ENCODE results near the gene BLNK.
"Not testable (repeated sequence)": the region's sequence is repeated elsewhere in the genome, so short reads cannot be mapped to it uniquely, and the experiment has no call there.

The BLNK gene

DNA sequence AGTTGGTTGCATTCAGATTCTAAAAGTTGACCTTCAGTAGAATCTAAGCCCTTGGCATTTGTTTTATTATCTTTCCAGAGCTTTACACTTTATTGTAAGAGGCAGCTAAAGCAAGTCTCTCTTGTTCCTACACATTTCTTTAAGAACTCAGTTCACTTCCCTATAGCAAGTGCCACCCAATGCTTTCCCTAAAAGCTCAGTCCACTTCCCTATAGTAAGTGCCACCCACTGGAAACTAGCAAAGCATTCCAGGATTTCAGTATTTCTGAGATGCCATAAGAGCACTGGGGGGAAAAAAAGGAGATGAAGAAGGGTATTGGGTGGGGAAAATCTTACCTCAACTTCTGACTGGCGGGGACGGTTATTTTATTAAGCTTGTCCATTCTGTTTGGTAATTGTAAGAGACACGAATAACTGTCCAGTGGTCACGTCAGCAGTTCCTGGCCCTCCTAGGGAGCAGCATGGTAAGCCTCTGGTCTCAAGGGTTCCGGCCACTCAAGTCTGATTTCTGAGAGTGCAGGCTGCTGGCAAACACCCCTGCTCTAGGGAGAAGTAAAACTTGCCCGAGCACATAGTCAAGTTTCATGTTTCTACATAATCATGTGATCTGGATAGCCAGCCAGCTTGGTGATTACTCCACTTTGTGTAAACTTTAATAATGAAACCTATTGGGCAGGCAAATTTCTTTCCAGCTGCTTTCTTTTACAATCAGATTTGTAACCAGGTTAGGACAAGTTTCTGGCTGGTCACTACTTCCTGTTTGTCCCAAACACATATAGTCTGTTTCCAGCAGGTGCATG, at the start of gene BLNK:
TSS of gene BLNK (minus strand) at position 554 of the 800 bp plus-strand sequence. CDS start at position 383, 171 bp downstream.
- DNase-seq (ENCODE audit: low read depth in 2 of 2), result no peak

DNA sequence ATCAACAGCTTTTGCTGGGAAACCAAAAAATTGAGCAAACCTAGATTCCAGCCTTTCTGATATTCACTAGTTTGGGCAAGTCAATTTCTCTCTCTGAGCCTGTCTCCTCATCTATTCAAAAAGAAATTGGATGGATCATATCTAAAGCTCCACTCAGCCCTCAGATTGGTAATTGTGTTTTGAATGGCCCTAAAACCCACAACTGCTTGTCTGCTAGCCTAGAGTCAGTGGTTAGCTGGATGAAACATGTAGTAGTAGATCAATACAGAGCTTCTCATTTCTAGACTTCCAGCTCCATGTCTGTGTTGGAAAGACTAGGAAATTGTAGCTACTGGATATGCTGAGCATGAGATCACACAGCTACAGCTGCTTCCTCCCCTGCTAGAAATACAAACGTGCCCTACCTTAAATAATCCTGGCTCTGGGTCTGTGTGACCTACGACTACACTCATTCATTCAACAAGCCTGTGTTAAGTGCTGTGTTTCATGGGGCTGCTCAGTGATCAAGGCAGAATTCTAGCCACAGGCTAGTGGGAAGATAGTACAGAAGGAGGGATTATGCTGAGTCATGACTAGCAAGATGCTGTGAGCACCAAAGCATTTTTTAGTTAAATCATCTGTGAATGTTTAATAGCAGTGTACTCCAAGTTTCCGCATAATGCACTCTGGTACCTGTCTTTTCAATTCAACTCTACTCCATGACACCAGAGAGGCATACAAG, 48.5 kb upstream of the BLNK start:
- no peak for DNase-seq (ENCODE audit: low read depth in 2 of 2)

DNA sequence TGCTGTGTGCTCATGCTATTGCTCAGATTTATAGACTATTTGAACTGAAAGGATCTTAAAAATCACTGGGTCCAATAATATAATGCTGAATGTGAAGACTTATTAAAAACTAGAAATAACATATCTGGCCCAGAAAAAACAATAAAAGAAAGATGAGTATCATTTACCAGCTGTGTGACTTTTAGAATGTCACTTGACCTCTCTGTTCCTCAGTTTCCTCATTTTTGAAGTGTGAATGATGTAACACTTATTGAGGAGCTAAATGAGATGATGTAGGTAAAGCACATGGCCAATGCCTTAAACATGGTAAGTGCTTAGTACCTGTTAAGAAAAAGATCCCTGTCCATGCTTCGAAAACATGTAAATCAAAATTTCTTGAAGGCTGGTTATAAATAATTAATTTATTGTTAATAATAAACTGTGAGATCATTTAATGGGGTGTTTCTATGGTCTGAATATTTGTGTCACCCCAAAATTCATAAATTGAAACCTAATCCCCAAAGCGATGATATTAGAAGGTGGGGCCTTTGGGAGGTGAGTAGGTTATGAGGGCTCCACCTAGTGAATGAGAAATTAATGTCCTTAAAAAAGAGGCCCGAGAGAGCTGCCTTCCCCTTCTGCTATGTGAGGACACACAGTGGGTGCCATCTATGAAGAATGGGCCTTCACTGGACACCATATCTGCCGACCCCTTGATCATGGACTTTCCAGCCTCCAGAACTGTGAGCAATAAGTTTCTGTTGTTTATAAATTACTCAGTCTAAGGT, 45.9 kb upstream of the BLNK start:
- no peak for DNase-seq (ENCODE audit: low read depth in 2 of 2)

DNA sequence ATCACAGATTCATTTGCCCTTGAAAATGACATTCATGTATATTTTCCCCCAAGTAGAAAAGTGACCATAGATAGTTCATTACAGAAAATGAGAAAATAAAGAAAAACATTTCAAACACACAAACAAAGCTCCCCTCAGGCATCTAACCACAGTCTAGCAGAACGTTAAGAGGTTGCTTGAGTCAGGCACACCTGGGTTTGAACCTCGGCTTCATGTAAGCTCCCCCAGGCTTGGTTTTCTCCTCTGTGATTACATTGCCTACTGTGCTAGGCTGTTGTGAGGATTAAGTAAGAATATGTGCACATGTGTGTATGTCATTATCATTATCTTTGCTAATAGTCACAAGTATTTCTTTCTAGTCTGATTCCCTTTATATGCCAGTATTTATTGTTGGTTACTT, 42.0 kb upstream of the BLNK start:
- DNase-seq (ENCODE audit: low read depth in 2 of 2), result no peak

DNA sequence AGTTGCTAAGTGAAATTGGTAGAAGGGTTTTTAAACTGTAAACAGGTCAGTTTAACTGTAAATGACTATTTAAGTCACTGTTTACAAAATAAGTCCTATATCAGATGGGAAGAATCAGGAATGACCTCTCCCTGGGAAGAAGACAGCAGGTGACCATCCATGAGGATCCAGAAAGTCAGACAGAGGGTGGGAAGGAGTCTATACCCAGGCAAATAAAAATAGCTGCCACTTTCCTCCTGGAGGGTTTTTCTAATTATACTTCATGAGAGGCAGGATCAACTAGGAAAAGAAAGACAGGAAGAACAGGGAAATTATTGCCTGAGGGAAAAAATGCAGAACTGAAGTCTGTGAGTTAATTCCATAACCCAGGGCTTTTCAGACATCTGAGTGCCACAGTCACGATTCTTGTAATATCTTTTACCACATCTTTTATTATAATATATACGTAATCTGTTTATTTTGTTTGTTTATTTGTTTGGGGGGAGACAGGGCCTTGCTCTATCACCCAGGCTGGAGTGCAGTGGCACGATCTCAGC, 39.9 kb upstream of the BLNK start:
- DNase-seq (ENCODE audit: low read depth in 2 of 2), result no peak

DNA sequence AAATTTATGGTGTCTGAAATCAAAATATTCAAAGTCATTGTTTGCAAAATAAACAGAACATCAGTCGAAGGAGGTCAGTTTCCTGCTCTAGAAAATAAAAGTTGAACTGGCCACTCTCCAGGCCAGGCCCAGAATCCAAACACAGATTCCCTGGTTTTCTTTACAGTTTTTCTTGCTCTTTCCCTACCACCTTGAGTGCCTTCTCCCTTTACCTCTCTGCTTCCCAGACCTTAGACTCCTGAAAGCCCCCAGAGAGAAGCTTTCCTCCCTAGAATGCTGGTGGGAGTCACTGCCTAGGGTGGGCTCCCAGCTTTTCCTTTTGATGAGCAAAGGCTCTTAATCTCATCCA, 38.9 kb upstream of the BLNK start:
- no peak for DNase-seq (ENCODE audit: low read depth in 2 of 2)

DNA sequence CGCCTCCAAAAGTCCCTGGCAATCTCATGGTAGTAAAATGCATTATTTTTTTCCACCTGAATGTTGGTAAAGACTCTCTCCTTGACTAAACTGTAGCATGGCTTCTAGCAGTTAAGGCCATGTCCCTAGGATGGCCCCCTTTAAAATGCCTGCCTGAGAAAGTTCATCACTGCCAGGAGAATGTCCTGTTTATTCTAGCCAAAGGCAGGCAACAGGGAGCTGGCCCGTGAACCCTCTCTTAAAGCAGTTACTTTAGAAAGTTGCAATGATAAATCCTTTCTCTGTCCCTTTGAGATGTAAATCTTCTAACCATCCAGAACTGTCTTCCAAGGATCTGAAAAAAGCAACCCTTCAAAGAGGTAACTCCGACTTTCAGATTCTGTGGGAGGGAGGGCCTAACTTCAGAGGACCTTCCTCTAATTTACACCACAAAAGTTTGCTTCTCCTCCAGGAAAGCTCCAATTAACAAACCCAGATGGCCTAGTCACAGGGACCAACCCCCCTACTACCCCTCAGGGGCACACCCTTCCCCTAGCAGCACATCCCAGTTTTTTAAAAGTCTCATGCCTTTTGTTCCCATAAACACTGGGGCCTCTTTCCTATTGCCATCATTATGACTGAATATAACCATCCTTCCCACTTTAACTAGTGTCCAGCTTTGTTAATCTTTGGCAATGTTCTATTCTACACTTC, 38.4 kb upstream of the BLNK start:
- DNase-seq (ENCODE audit: low read depth in 2 of 2), result no peak

DNA sequence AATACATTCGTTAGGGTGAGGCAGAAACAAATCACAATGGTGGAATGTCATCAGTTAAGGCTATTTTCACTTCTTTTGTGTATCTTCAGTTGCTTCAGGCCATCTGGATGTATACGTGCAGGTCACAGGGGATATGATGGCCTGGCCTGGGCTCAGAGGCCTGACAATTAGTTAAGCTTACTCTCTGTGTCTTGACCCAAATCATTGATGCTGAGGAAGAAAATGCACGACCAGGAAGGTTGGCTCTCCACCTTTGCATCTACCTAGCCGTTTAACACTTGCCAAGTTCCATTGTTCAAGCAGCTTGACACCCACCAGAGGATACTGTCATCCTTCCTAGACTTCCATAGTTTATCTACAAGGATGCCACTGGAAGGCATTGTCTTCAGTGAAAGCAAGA, 37.5 kb upstream of the BLNK start:
- DNase-seq (ENCODE audit: low read depth in 2 of 2), result not testable (repeated sequence)

DNA sequence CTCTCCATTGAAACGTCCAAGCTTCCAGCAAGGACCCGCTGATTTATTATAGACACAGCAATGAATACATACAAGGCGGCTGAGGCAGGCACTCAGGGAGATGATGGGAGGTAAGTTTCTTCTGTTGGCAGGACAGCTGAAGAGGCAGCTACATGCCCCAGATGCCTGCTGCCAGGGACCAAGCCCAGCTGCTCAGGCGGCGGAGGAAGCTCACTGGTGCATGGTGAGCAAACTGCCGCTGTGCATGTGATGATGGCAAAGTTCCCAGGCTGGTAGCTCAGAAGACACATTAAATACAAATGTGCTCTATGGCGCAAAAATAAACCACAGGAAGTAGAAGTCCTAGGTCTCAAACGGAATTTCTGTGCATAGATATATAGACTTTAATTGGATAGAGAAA, 35.1 kb upstream of the BLNK start:
- DNase-seq (ENCODE audit: low read depth in 2 of 2), result no peak

DNA sequence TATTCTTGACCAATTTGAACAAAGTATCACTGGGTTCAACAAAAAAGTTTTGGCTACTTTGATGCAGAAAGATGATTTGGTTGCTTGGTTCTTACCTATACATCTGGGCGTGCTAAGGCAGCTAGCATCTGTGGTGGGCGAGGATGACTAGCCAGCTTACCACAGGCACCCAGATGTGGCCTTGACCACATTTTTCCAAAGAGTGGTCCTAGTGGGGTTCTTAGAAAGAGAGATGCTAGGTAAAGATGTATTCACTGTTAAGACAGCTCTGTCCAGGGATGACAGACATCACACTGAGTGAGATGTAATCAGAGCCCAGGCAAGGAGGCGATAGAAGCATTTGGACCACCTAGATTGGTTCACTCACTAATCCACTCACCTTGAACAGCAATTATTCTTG, 33.6 kb upstream of the BLNK start:
- no peak for DNase-seq (ENCODE audit: low read depth in 2 of 2)

DNA sequence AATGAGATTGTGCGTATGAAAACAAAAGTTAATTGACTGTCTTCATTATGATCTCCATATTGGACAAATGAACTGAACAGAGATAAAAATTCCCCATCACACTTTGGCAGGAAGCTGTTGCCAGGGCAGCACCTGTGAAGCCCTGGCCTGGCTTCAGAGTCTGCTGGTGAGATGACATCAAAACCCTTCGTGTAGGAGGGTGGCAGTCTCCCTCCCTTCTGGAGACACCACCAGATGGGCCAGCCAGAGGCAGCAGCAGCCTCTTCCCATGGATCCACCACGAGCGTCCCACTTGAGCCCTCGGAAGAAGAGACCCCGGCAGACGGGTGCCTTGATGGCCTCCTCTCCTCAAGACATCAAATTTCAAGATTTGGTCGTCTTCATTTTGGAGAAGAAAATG, 32.9 kb upstream of the BLNK start, which contains the start of gene DNTT:
TSS of gene DNTT (plus strand) at position 205 of the 400 bp plus-strand sequence. CDS start at position 269, 64 bp downstream.
- no peak for DNase-seq (ENCODE audit: low read depth in 2 of 2)

DNA sequence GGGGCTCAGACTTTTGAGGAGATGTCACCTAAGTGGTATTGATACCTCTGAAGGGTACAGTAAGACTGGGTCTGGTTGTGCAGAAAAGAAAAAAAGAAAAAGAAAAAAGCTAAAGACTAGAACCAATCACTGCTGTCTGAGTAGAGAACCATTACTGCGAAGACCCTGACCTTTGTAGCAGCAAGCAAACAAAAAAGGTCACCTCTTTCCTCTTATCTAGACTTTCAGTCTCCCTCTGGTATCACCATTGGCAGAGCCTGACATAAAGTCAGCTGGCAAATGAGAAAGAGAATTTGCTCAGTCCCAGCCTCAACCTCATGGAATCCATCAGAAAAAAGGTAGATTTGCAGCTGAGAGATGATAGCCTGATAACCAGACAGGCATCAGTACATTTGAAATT, 30.2 kb upstream of the BLNK start:
- no peak for DNase-seq (ENCODE audit: low read depth in 2 of 2)

DNA sequence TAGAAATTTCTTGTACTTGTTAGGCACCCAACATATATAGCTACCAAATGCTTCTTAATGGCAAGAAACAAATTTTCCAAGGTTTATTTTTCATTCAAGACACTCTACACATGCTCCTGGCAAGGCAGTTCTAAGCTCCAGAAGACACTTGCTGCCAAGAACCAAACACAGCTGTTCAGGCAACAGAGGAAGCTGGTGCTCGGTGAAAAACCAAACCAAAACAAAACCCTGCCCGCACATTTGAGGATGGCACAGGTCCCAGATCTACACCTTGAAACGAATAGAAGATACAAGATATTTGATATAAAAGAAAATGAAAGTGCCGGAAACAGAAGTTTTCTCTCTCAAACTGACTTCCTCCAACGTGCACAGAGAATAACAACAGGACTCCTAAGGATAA, 28.0 kb upstream of the BLNK start:
- no peak for DNase-seq (ENCODE audit: low read depth in 2 of 2)

DNA sequence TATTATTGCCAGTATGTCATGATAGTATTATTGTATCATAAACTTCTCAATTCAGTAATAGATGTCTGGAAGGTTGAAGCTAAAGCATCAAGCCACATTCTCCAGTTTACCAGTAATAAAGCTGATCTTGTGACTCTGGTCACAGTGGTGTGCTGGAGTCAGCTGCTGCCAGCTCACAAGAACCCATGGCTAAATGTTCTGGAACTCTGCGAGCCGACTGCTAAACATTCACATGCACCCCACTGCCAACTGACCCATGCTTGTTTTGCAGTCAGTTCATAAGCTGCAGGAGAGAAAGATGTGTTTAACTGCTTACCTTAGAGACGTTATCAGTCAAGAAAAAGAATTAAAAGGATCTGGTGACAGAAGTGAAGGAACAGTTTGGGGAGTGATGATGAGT, 27.0 kb upstream of the BLNK start:
- DNase-seq (ENCODE audit: low read depth in 2 of 2), result no peak

DNA sequence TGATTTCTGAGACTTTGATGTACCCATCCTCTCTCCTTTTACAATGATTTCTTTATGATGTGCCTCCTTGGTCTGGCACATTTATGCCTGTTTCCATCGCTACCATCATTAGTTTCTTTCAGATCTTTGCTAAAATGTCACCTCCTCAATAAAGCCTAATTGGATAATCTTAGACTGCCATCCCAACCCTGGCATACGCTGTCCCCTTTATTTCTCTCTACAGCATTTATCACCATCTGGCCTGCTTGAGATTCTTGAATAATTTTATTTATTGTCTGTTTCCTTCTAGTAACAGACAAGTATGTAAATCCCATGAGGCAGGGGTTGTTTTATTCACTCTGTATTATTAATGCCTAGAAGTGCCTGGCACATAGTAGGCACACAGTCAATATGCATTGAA, 26.1 kb upstream of the BLNK start:
- no peak for DNase-seq (ENCODE audit: low read depth in 2 of 2)

DNA sequence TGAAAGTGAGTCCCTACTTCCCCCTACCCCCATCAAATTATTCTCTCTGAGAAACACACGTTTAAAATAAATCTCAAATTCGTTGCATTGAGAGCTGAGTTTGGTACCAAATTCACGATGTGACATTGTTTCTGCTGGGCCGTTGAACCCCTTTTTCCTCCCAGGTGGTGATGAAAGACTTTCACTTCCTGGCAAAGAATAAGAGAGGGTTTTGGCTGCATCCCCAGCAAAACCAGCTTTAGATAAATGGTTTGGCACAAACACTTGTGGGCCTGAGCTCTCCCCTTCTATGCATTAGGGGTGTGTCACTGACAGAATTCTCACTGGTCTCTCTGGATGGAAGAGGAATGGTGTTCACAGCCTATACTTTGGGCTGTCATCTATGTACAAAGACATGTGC, 24.1 kb upstream of the BLNK start:
- DNase-seq (ENCODE audit: low read depth in 2 of 2), result no peak

DNA sequence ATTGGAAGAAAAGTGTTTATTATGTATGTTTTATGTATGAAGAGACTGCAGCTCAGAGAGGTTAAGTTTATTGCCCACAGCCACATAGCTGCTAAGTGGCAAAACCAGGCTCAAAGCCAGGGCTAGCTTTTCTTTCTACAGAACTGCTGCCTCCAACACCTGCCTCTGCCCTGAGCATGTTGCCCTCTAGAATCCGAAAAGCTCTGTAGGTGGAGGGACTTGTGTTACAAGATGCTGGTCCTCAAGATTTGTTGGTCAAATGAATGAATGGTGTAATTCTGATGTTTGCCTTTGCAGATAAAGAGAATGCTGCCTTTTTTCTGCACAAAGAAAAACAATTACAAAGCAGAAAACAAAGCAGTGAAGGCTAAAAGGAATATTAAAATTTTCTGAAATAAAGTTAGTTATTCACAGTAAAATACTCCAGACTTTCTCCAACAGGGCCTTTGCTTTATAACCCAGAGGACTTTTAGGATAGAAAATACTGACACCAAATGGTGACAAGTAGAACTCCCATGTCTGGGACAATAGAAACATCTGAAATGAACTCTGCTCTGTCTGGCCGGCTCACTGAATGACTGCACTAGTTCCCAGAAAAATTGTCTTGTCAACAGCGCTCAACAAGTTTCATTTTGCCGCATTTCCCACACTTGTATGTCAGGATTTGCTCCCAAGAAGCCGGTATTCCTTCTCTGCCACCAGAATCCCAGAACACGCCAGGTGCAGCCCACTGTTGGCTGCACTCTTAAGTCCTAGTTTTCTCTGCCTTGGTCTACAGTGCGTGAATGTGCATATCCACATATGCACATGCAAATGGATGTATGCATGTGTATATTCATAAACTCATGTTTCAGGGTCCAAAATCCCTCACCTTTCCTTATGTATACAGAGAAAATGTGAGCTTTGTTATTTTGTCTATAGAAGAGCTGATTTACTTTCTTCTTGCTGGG, 21.9 kb upstream of the BLNK start:
- DNase-seq (ENCODE audit: low read depth in 2 of 2), result no peak

DNA sequence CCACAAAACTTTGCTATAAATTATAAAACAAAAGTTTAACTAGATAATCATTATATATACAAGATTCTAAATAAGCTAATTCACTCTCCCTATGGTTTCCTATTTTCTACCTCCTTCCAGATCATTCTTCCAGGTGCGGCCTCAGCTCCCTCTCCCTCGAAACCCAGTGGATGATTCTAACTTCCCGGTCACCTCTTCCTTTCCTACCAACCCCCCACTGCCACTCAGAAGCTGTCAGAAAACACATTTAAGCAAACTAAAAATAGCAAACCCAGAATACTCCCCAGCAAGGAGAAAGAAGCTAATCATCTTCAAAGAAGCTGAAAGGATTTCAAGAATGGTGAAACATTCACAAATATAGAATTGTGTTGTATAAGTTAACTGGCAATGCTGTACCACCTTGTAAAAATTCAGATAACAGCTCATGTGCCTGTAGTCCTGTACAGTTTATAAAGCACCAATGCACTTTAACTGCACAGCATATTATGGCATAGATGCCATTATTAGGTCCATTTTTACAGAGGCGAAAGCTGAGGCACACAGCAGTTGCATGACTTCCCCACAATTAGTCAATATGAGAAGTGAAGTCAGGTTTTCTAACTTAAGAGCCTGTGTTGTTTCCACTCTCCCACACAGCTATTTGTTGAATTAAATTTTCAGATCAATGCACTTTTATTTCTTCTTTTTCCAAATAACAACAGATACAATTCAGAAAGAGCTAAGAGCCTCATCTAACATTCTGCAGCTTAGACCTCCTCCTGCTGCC, 19.2 kb upstream of the BLNK start:
- DNase-seq (ENCODE audit: low read depth in 2 of 2), result no peak

DNA sequence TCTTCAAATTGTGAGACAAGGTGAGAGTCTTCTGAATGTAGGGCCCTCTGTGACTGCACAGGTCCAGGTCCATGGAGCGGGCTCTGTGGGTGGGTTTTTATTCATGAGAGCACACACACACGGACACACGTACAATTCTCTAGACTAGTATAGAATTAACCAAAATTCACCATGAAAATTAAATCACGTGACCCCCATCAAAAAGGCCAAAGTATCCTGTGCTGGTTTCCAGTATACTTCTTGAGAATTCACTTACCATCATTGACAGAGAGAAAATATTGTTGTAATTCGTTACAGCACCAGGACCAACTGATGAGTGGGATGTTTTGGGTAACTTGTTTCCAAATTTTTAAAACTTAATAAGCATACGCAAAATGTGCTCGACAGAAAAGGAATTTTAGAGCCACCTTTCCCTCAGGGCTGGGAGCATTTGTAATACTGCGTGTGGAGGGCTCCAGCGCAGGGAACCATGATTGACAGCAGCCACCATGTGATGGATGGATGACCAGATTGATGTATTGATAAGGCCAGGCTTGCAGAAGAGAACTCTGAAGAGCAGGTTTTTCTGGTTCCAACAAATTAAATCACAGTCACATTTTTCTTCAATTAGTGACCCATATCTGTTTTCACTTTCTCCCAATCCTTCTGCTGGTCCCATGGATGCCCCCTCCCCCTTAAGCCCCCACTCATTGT, 18.0 kb upstream of the BLNK start:
- no peak for DNase-seq (ENCODE audit: low read depth in 2 of 2)
